Tibial artery (tissue), 4 donors: ENCODE measurements around the gene SLC36A2.

Source experiments
- DNase-seq, 2 donors: peaks; one replicate each; pipeline ENCODE4 v3.0.0-alpha.2; 2019
- H3K27ac ChIP-seq, 2 donors: fragments of 200-600 bp; sonication (generic) in 1 of 2; 1 replicate in 1 of 2; 2 replicates in 1 of 2; pipeline ENCODE4 v1.5.1; 2018 to 2019; ENCODE audit warnings: mild to moderate bottlenecking in 1 of 2
- H3K27me3 ChIP-seq, 2 donors: fragments of 200-600 bp; sonication (generic) in 1 of 2; one replicate each; pipeline versions ENCODE4 v1.5.1 to v1.6.0; 2016 to 2019
- H3K36me3 ChIP-seq, 3 donors: fragments of 200-600 bp; sonication (generic) in 2 of 3; one replicate each; pipeline ENCODE4 v1.5.1; 2016 to 2019; ENCODE audit warnings: mild to moderate bottlenecking in 2 of 3
- H3K4me1 ChIP-seq, 4 donors: fragments of 200-600 bp; sonication (generic) in 2 of 4; 1 replicate in 3 of 4; 2 replicates in 1 of 4; pipeline ENCODE4 v1.5.1; 2016 to 2019
- H3K4me3 ChIP-seq, 2 donors: fragments of 200-600 bp; sonication (generic) in 1 of 2; 1 replicate in 1 of 2; 2 replicates in 1 of 2; pipeline ENCODE4 v1.5.1; 2018 to 2019; ENCODE audit warnings: mild to moderate bottlenecking in 2 of 2
- H3K9me3 ChIP-seq, 3 donors: fragments of 200-600 bp; sonication (generic) in 1 of 3; one replicate each; pipeline ENCODE4 v1.5.1; 2016 to 2019
- intact Hi-C: fragments of 100-400 bp; cut with DNase I; formaldehyde crosslinking; loops from one replicate; pipeline ENCODE4 v1.15.0; 2023; ENCODE audit warnings: low total_unique reads
- TF ChIP-seq, protein P1 (sequence below), 2 experiments: fragments of 200-600 bp in 1 of 2; fragments of 450-650 bp in 1 of 2; IDR thresholded peaks; one replicate each; pipeline ENCODE4 v1.5.1; 2017 to 2019; ENCODE audit warnings: antibody characterized with exemption in 2 of 2, mild to moderate bottlenecking in 1 of 2, moderate library complexity in 1 of 2

The SLC36A2 gene

DNA sequence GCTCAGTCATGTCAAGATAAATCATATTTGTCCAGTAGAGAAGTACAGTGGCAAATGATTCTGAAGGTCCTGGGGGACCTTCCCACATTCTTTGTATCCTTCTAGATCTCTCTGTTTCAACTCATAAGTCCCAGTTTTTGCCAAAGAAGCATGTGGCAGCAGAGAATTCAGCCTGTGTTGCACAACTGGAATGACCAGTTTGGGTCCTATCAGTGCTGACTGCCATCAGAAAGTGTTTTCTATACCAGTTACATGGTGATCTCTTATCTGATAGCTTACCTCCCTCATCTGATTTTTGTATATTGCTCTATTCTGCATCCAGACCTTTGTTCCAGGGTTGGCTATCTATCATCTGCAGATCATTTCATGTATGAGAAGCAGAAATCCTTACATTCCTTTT lies 72.7 kb downstream of the SLC36A2 start:
- DNase-seq: no peak
- Histone ChIP-seq H3K4me3 (no peak overlapping the region), H3K27ac (no peak overlapping the region), H3K9me3 (no peaks in the 10 kb centered on the region), H3K36me3 (peaks cover 5 to 9% (median 6%) of the 10 kb centered on the region in 3 donors), H3K4me1 (no peaks in the 10 kb centered on the region), H3K27me3 (no peaks in the 10 kb centered on the region)
- TF ChIP-seq, protein P1, sequence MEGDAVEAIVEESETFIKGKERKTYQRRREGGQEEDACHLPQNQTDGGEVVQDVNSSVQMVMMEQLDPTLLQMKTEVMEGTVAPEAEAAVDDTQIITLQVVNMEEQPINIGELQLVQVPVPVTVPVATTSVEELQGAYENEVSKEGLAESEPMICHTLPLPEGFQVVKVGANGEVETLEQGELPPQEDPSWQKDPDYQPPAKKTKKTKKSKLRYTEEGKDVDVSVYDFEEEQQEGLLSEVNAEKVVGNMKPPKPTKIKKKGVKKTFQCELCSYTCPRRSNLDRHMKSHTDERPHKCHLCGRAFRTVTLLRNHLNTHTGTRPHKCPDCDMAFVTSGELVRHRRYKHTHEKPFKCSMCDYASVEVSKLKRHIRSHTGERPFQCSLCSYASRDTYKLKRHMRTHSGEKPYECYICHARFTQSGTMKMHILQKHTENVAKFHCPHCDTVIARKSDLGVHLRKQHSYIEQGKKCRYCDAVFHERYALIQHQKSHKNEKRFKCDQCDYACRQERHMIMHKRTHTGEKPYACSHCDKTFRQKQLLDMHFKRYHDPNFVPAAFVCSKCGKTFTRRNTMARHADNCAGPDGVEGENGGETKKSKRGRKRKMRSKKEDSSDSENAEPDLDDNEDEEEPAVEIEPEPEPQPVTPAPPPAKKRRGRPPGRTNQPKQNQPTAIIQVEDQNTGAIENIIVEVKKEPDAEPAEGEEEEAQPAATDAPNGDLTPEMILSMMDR (IDR thresholded peaks at IDR 0.05): no peak
- intact Hi-C loops: no loop called here

DNA sequence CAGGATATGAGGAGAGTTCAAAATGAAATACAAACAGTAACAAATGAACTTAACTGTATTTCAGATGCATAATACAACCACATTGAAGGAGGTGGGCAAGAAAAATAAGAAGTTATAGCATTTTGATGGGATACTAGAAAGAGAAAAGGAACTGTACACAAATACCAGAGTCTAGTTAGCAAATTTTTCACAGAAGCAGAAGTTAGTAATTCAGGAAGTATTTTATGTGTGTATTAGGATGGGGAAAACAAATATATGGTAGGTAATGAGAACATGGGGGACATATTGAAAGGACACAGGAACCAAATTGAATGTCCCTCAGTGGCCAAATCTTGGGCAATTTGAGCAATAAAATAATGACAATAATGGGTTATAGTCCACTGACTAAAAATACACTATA lies 76.0 kb downstream of the SLC36A2 start:
- no peaks in the 10 kb centered on the region for H3K27me3 ChIP-seq
- no peak for DNase-seq
- H3K4me1 ChIP-seq: no peaks in the 10 kb centered on the region
- H3K4me3 ChIP-seq: no peak overlapping the region
- H3K9me3 ChIP-seq: no peaks in the 10 kb centered on the region
- TF ChIP-seq, protein P1 (IDR thresholded peaks at IDR 0.05): no peak
- no peak overlapping the region for H3K27ac ChIP-seq
- peaks cover 36 to 40% (median 38%) of the 10 kb centered on the region in 3 donors for H3K36me3 ChIP-seq
- intact Hi-C loops: no loop called here

DNA sequence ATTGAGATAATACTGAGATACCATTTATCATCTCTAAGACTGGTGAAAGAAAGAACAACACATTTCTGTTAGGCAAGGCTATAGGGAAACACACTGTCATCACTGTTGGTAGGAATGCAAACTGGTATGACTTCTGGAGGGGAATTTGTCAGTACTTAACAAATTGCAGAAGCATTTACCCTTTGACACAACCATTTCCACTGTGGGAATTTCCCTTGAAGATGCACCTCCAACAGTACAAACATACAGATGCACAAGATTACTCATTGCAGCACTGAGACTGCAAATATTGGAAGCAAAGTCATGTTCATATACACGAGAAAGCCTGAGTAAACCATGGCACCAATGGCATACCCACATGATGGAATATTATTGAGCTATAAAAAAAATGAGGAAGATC lies 76.8 kb downstream of the SLC36A2 start:
- TF ChIP-seq, protein P1 (IDR thresholded peaks at IDR 0.05): no peak
- Histone ChIP-seq H3K4me3 (no peak overlapping the region), H3K27ac (no peak overlapping the region), H3K36me3 (peaks cover 40 to 45% (median 40%) of the 10 kb centered on the region in 3 donors), H3K9me3 (no peaks in the 10 kb centered on the region), H3K27me3 (no peaks in the 10 kb centered on the region), H3K4me1 (no peaks in the 10 kb centered on the region)
- DNase-seq: no peak
- intact Hi-C loops: no loop called here

DNA sequence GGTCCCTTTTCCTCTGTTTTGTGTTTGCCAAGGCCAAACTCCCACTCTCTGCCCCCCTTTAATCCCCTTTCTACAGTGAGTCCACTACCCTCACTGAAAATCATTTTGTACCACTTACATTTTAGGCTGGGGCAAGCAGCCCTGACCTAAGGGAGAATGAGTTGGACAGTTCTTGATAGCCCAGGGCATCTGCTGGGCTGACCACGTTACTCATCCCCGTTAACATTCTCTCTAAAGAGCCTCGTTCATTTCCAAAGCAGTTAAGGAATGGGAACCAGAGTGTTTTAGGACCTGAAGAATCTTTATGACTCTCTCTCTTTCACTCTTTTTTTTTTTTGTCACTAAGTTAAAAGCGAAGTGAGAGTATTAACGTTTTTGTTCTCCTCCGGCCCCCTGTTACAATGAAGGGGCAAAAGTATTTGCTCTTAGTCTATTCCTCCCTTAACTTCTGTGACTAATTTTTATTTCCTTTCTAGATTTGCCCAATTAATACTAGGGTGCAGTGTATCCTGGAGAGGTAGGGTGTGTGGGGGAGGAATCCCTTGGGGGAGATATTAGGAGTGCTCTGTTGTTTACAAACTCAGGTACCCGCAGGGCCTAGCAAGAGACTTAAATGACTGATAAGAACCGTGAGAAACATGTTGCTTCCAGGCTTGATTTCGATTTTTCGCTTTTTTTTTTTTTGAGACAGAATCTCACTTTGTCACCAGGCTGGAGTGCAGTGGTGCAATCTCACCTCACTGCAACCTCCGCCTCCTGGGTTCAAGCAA lies 79.7 kb downstream of the SLC36A2 start:
- Histone ChIP-seq H3K27me3 (no peaks in the 10 kb centered on the region), H3K36me3 (peaks cover 40 to 62% (median 44%) of the 10 kb centered on the region in 3 donors), H3K27ac (no peak overlapping the region), H3K4me3 (no peak overlapping the region), H3K4me1 (peaks cover 0 to 2% (median 0%) of the 10 kb centered on the region in 4 donors), H3K9me3 (no peaks in the 10 kb centered on the region)
- TF ChIP-seq, protein P1 (IDR thresholded peaks at IDR 0.05): no peak
- intact Hi-C loops: no loop called here
- DNase-seq: no peak
